Measurements from ENCODE around the gene CD244.

DNA sequence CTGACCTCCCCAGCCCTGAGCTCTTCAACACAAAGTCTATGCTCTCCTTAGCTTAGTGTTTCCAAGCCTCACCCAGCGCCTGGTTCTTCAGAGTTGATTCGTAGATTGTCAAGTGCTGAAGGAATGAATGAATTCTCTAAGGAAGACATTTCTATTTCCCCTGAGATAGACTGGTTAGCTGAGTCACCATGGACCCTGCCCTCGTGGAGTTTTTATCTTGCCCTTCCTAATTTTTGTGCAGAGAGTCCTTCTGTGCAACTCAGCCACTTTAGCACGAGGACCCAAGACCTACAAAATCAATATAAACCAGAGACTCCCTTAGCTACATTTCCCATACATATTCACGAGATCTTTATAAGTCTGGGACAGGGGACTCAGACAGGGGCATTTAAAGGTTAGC, 2.6 kb upstream of the CD244 start:
- TF ChIP-seq, protein P1, sequence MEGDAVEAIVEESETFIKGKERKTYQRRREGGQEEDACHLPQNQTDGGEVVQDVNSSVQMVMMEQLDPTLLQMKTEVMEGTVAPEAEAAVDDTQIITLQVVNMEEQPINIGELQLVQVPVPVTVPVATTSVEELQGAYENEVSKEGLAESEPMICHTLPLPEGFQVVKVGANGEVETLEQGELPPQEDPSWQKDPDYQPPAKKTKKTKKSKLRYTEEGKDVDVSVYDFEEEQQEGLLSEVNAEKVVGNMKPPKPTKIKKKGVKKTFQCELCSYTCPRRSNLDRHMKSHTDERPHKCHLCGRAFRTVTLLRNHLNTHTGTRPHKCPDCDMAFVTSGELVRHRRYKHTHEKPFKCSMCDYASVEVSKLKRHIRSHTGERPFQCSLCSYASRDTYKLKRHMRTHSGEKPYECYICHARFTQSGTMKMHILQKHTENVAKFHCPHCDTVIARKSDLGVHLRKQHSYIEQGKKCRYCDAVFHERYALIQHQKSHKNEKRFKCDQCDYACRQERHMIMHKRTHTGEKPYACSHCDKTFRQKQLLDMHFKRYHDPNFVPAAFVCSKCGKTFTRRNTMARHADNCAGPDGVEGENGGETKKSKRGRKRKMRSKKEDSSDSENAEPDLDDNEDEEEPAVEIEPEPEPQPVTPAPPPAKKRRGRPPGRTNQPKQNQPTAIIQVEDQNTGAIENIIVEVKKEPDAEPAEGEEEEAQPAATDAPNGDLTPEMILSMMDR (IDR thresholded peaks at IDR 0.05; ENCODE audit: insufficient read depth, low read length) = no peak
- TF ChIP-seq POLR2AphosphoS5 (IDR thresholded peaks at IDR 0.05; ENCODE audit: low read depth) = no peak
- no peak for TF ChIP-seq GABPA (IDR thresholded peaks at IDR 0.05; ENCODE audit: low read depth)
- TF ChIP-seq SPI1 (IDR thresholded peaks at IDR 0.05; ENCODE audit: borderline replicate concordance, low read depth) = no peak
